Gastroesophageal sphincter (tissue), 4 donors: ENCODE measurements around the gene MMP24. TPM values are rescaled to one million over a fixed set of nuclear protein-coding genes. Genes with fewer than 3 reads are reported as not detected.
"Not testable (repeated sequence)": the region's sequence is repeated elsewhere in the genome, so short reads cannot be mapped to it uniquely, and the experiment has no call there.

ENCODE experiments used
- ATAC-seq: fragments of 150-250 bp; one replicate; pipeline ENCODE4 v1.9.1; 2016; ENCODE audit warnings: mild to moderate bottlenecking, moderate library complexity
- H3K27ac ChIP-seq, 4 donors: fragments of 200-600 bp; sonication (generic) in 3 of 4; 1 replicate in 3 of 4; 2 replicates in 1 of 4; pipeline ENCODE4 v1.5.1; 2016 to 2019
- H3K27me3 ChIP-seq: fragments of 200-600 bp; sonication (generic); one replicate; pipeline ENCODE4 v1.5.1; 2019
- H3K36me3 ChIP-seq, 2 donors: fragments of 200-600 bp; sonication (generic); one replicate each; pipeline ENCODE4 v1.5.1; 2019; ENCODE audit warnings: control low read depth in 1 of 2
- H3K4me1 ChIP-seq, 3 donors: fragments of 200-600 bp; sonication (generic); 1 replicate in 2 of 3; 2 replicates in 1 of 3; pipeline ENCODE4 v1.5.1; 2016 to 2019; ENCODE audit warnings: control low read depth in 2 of 3
- H3K4me3 ChIP-seq, 2 donors: fragments of 200-600 bp; sonication (generic); one replicate each; pipeline ENCODE4 v1.5.1; 2019; ENCODE audit warnings: mild to moderate bottlenecking in 1 of 2, moderate library complexity in 1 of 2
- H3K9me3 ChIP-seq, 3 donors: fragments of 200-600 bp; sonication (generic); one replicate each; pipeline ENCODE4 v1.5.1; 2017 to 2019; ENCODE audit warnings: control low read depth in 2 of 3
- EP300 ChIP-seq: sonication (generic); formaldehyde crosslinking; IDR thresholded peaks from one replicate; pipeline ENCODE4 v1.6.1; 2017; ENCODE audit warnings: antibody characterized with exemption, mild to moderate bottlenecking
- POLR2A ChIP-seq, 2 donors: fragments of 450-650 bp; IDR thresholded peaks; one replicate each; pipeline ENCODE4 v1.6.1; 2017; ENCODE audit warnings: antibody characterized with exemption in 2 of 2, mild to moderate bottlenecking in 2 of 2, moderate library complexity in 1 of 2
- POLR2AphosphoS5 ChIP-seq: sonication (generic); formaldehyde crosslinking; IDR thresholded peaks from one replicate; pipeline ENCODE4 v1.6.1; 2017; ENCODE audit warnings: antibody characterized with exemption
- WGBS, 2 donors: methylation state at CpG; one replicate each; pipeline ENCODE4 v1.1.5; 2018; ENCODE audit warnings: low coverage in 1 of 2; 5-methylcytosine and 5-hydroxymethylcytosine counted together
- total RNA-seq, 4 donors: library from RNA; depleted of rRNA; stranded (reverse); fragments of >200 nt; gene quantifications; one replicate each; pipeline ENCODE4 v1.1.0, GENCODE V29; 2016
- TF ChIP-seq, protein P1 (sequence below), 4 experiments: fragments of 200-600 bp in 2 of 4; fragments of 450-650 bp in 2 of 4; sonication (generic) in 1 of 4; IDR thresholded peaks; one replicate each; pipeline ENCODE4 v1.5.1; 2017 to 2019; ENCODE audit warnings: antibody characterized with exemption in 4 of 4, mild to moderate bottlenecking in 2 of 4, moderate library complexity in 2 of 4

MMP24 gene
- total RNA-seq, 4 donors from 2014 or later, result 0.47 to 3.4 (median 1.8) TPM

DNA sequence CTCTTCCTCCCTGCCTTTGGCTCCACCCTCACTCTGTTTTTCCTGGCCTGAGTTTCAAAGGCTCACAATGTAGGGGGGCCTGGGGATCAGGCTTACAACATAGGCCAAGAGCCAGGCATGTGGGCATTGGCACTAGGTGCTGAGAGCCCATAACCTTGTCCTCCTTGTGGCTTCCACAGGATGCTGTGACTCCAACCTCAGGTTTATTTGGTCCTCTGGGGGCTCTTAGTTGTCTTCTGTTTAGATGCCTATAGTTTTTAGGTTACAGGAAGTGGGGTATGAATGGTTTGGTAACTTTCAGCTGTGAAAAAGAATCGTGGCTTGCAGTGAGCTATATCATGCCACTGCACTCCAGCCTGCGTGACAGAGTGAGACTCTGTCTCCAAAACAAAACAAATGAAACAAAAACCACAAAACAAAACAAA is 25.6 kb downstream of the MMP24 start:
- peaks cover 0 to 31% of the 10 kb centered on the region in 2 donors for H3K36me3 ChIP-seq
- H3K27ac ChIP-seq, result no peak overlapping the region
- 43 to 68% methylated on average over 2 of the region's 2 CpGs for WGBS, 2 donors
- TF ChIP-seq POLR2AphosphoS5 (no peak), EP300 (no peak), POLR2A (IDR thresholded peaks at IDR 0.05) (no peak)
- TF ChIP-seq, protein P1, sequence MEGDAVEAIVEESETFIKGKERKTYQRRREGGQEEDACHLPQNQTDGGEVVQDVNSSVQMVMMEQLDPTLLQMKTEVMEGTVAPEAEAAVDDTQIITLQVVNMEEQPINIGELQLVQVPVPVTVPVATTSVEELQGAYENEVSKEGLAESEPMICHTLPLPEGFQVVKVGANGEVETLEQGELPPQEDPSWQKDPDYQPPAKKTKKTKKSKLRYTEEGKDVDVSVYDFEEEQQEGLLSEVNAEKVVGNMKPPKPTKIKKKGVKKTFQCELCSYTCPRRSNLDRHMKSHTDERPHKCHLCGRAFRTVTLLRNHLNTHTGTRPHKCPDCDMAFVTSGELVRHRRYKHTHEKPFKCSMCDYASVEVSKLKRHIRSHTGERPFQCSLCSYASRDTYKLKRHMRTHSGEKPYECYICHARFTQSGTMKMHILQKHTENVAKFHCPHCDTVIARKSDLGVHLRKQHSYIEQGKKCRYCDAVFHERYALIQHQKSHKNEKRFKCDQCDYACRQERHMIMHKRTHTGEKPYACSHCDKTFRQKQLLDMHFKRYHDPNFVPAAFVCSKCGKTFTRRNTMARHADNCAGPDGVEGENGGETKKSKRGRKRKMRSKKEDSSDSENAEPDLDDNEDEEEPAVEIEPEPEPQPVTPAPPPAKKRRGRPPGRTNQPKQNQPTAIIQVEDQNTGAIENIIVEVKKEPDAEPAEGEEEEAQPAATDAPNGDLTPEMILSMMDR (IDR thresholded peaks at IDR 0.05), result no peak
- no peak for ATAC-seq
- no peaks in the 10 kb centered on the region for H3K9me3 ChIP-seq
- no peaks in the 10 kb centered on the region for H3K4me1 ChIP-seq
- H3K27me3 ChIP-seq, result no peaks in the 10 kb centered on the region
- no peak overlapping the region for H3K4me3 ChIP-seq

GRCh38 chr20:35252598-35252997 is 26.1 kb downstream of the MMP24 start:
- WGBS, 2 donors, result no CpG with 5 or more reads among the region's 2 CpGs
- not testable (repeated sequence) for H3K4me1 ChIP-seq, H3K9me3 ChIP-seq, H3K27ac ChIP-seq, H3K27me3 ChIP-seq, ATAC-seq, H3K4me3 ChIP-seq
- H3K36me3 ChIP-seq, result peaks cover 0 to 31% of the 10 kb centered on the region in 2 donors

DNA sequence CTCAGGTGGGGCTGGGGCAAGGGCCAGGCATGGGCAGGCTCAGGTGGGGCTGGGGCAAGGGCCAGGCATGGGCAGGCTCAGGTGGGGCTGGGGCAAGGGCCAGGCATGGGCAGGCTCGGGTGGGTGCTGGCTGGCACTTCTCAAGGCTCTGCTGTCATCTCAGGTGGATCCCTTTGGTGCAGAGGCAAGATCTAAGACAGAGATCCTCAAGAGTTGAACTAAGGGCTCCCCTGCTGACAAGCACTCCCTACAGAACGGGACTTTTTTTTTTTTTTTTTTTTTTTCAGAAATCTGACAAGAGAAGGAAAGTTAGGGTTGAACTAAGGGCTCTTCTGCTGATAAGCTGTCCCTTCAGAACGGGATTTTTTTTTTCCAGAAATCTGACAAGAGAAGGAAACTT is 26.5 kb downstream of the MMP24 start:
- H3K4me1 ChIP-seq, result no peaks in the 10 kb centered on the region
- peaks cover 0 to 31% of the 10 kb centered on the region in 2 donors for H3K36me3 ChIP-seq
- no peaks in the 10 kb centered on the region for H3K9me3 ChIP-seq
- H3K27me3 ChIP-seq, result no peaks in the 10 kb centered on the region
- ATAC-seq, result no peak
- H3K27ac ChIP-seq, result no peak overlapping the region
- no peak for TF ChIP-seq EP300
- TF ChIP-seq, protein P1 (IDR thresholded peaks at IDR 0.05), result no peak
- no peak for TF ChIP-seq POLR2AphosphoS5
- TF ChIP-seq POLR2A (IDR thresholded peaks at IDR 0.05), result no peak
- H3K4me3 ChIP-seq, result no peak overlapping the region
- WGBS, 2 donors, result 50 to 70% methylated on average over 2 of the region's 3 CpGs

DNA sequence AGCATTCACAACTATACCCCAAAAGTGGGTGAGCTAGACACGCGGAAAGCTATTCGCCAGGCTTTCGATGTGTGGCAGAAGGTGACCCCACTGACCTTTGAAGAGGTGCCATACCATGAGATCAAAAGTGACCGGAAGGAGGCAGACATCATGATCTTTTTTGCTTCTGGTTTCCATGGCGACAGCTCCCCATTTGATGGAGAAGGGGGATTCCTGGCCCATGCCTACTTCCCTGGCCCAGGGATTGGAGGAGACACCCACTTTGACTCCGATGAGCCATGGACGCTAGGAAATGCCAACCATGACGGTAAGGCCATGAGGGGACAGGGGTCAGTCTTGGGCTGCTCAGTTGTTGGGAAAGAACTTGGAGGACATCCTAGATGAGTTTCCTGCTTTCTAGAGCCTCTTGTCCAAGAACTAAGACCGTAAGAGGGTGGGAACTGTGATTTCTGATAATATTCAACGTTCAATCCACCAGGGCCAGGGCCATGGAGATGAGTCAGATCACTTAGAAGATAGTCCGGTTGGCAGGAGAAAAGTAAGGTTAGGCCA is 28.0 kb downstream of the MMP24 start:
- H3K27me3 ChIP-seq, result no peaks in the 10 kb centered on the region
- TF ChIP-seq, protein P1 (IDR thresholded peaks at IDR 0.05), result no peak
- TF ChIP-seq EP300, result no peak
- H3K36me3 ChIP-seq, result peaks cover 0 to 26% of the 10 kb centered on the region in 2 donors
- H3K4me1 ChIP-seq, result no peaks in the 10 kb centered on the region
- 77 to 94% methylated on average over 6 to 10 of the region's 12 CpGs for WGBS, 2 donors
- no peak overlapping the region for H3K4me3 ChIP-seq
- H3K27ac ChIP-seq, result no peak overlapping the region
- no peaks in the 10 kb centered on the region for H3K9me3 ChIP-seq
- peak; percentile 66 for ATAC-seq

GRCh38 chr20:35257175-35257909 is 30.9 kb downstream of the MMP24 start:
- H3K9me3 ChIP-seq, result no peaks in the 10 kb centered on the region
- H3K27ac ChIP-seq, result no peak overlapping the region
- no peaks in the 10 kb centered on the region for H3K4me1 ChIP-seq
- peaks cover 0 to 28% of the 10 kb centered on the region in 2 donors for H3K36me3 ChIP-seq
- no peak for ATAC-seq
- 63 to 74% methylated on average over 3 to 6 of the region's 8 CpGs for WGBS, 2 donors
- H3K27me3 ChIP-seq, result no peaks in the 10 kb centered on the region
- TF ChIP-seq EP300, result no peak
- no peak for TF ChIP-seq POLR2A (IDR thresholded peaks at IDR 0.05)
- TF ChIP-seq, protein P1 (IDR thresholded peaks at IDR 0.05), result no peak
- no peak for TF ChIP-seq POLR2AphosphoS5
- H3K4me3 ChIP-seq, result no peak overlapping the region
